Mononuclear cell (primary cell): ENCODE data around the gene SSTR3. TPM values are rescaled to one million over a fixed set of nuclear protein-coding genes. Genes with fewer than 3 reads are reported as not detected.

Experiments used
- H3K27me3 ChIP-seq: 2 replicates; pipeline ENCODE4 v1.6.0; 2011; ENCODE audit warnings: low read length, control low read depth; ENCODE audit not compliant: insufficient read depth
- H3K4me1 ChIP-seq: 2 replicates; pipeline ENCODE4 v1.5.1; 2011; ENCODE audit warnings: mild to moderate bottlenecking, low read length, control low read depth; ENCODE audit not compliant: insufficient read depth
- H3K4me3 ChIP-seq: 2 replicates; pipeline ENCODE4 v1.5.1; 2011; ENCODE audit warnings: mild to moderate bottlenecking, low read length, moderate library complexity
- H3K9me3 ChIP-seq: 2 replicates; pipeline ENCODE4 v1.5.1; 2011; ENCODE audit warnings: low read depth, mild to moderate bottlenecking, control low read depth, low read length
- total RNA-seq: library from RNA; depleted of rRNA; stranded (reverse); fragments of >200 nt; gene quantifications from one replicate; pipeline ENCODE4 v1.2.3, GENCODE V29; 2012

SSTR3 gene
- total RNA-seq, 1 donor, result 2.4 TPM

DNA sequence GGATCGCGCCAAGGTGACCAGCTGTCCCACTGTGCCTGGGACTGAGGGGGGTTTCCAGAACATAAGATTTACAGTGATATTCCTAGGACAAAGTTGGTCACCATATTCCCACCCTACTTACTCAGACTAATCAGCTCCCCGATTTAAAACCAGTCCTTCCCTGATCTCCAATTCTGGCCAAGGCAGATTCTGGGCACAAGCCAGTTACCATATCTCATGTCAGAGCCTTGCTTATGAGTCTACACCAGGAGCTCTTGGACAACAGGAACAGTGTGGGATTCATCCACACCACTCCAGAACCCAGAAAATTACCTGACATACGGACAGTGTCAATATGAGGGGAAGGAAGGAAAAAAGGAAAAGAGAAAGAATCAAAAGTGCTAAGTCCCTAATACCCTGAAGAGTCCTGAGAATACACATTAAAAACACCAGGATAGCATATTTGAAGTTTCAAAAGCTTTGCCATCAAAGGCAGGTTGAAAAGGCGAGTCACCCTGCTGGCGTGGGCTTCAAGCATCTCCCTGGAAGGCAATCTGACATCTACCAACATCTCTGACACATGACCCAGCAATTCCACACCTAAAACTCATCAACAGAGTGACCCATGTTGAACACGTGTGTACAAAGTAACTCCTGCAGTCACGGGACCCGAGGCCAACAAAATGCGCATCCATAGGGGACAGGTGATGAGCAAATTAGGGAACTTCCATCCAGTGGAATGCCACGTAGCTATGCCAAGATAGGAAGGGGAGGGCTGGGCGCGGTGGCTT lies 54.6 kb downstream of the SSTR3 start:
- H3K4me1 ChIP-seq, result peaks cover 48% of the 10 kb centered on the region
- H3K4me3 ChIP-seq, result no peak overlapping the region
- H3K27me3 ChIP-seq, result no peaks in the 10 kb centered on the region

GRCh38 chr22:37156686-37157435 lies 55.4 kb downstream of the SSTR3 start:
- Histone ChIP-seq H3K4me3 (no peak overlapping the region), H3K4me1 (peaks cover 41% of the 10 kb centered on the region), H3K9me3 (no peaks in the 10 kb centered on the region), H3K27me3 (no peaks in the 10 kb centered on the region)

More for the DNA sequence above, 54.6 kb downstream of the SSTR3 start:
- no peaks in the 10 kb centered on the region for H3K9me3 ChIP-seq

- Histone ChIP-seq H3K27me3 (no peaks in the 10 kb centered on the region), H3K4me1 (peaks cover 32% of the 10 kb centered on the region), H3K4me3 (no peak overlapping the region), H3K9me3 (no peaks in the 10 kb centered on the region)
Observed at GRCh38 chr22:37155971-37156370, 56.3 kb downstream of the SSTR3 start.

GRCh38 chr22:37154925-37155712 lies 57.2 kb downstream of the SSTR3 start:
- H3K4me1 ChIP-seq, result peaks cover 30% of the 10 kb centered on the region
- H3K27me3 ChIP-seq, result no peaks in the 10 kb centered on the region
- H3K9me3 ChIP-seq, result no peaks in the 10 kb centered on the region
- no peak overlapping the region for H3K4me3 ChIP-seq

Other genes starting within 250 kb of the SSTR3 start
- 6.7 TPM for gene TST, start 193.0 kb downstream of the SSTR3 start, total RNA-seq
- gene MPST, start 192.7 kb downstream of the SSTR3 start, total RNA-seq, result 20.7 TPM
- gene KCTD17, start 160.7 kb downstream of the SSTR3 start, total RNA-seq, result 10.0 TPM
- under 0.01 TPM for gene TMPRSS6, start 102.8 kb downstream of the SSTR3 start, total RNA-seq
- 26.9 TPM for gene IL2RB, start 62.6 kb downstream of the SSTR3 start, total RNA-seq
- gene C1QTNF6, start 24.2 kb downstream of the SSTR3 start, total RNA-seq, result 1.4 TPM
- 107 TPM for gene RAC2, start 31.8 kb upstream of the SSTR3 start, total RNA-seq
- gene CYTH4, start 70.0 kb upstream of the SSTR3 start, total RNA-seq, result 124 TPM
- under 0.01 TPM for gene ELFN2, start 215.0 kb upstream of the SSTR3 start, total RNA-seq